ENCODE data around the gene KCNMA1. TPM values are rescaled to one million over a fixed set of nuclear protein-coding genes. Genes with fewer than 3 reads are reported as not detected.

KCNMA1 gene
- total RNA-seq, 1 experiment from 2014 or later: 143 TPM

- no peak overlapping the region for H3K4me2 ChIP-seq (ENCODE audit: low read length)
- ChIA-PET CTCF (no interaction called here), POLR2A (ENCODE audit: unreplicated experiment) (no interaction called here)
- BruUV-seq (replicated peaks): no TSS peak
- no peak overlapping the region for H3K4me3 ChIP-seq (ENCODE audit: low read length)
- DNase-seq (no peak), ATAC-seq (no peak)
- no peaks in the 10 kb centered on the region for H3K9me2 ChIP-seq (replicated peaks; ENCODE audit: low read length)
- H3K9ac ChIP-seq (ENCODE audit: low read length): no peak overlapping the region
- no peaks in the 10 kb centered on the region for H3K9me3 ChIP-seq (ENCODE audit: low read length)
- H2AFZ ChIP-seq (ENCODE audit: low read length): no peak overlapping the region
- no peak for TF ChIP-seq EZH2phosphoT487 (IDR thresholded peaks at IDR 0.05; ENCODE audit: borderline replicate concordance, low read length)
- no peak for TF ChIP-seq EZH2 (IDR thresholded peaks at IDR 0.05; ENCODE audit: low read length, unreplicated experiment)
- TF ChIP-seq, protein P1, sequence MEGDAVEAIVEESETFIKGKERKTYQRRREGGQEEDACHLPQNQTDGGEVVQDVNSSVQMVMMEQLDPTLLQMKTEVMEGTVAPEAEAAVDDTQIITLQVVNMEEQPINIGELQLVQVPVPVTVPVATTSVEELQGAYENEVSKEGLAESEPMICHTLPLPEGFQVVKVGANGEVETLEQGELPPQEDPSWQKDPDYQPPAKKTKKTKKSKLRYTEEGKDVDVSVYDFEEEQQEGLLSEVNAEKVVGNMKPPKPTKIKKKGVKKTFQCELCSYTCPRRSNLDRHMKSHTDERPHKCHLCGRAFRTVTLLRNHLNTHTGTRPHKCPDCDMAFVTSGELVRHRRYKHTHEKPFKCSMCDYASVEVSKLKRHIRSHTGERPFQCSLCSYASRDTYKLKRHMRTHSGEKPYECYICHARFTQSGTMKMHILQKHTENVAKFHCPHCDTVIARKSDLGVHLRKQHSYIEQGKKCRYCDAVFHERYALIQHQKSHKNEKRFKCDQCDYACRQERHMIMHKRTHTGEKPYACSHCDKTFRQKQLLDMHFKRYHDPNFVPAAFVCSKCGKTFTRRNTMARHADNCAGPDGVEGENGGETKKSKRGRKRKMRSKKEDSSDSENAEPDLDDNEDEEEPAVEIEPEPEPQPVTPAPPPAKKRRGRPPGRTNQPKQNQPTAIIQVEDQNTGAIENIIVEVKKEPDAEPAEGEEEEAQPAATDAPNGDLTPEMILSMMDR (conservative IDR thresholded peaks at IDR 0.05; ENCODE audit: low read depth, low read length): no peak
- no peaks in the 10 kb centered on the region for H3K27me3 ChIP-seq (ENCODE audit: low read length)
- no peaks in the 10 kb centered on the region for H3K79me2 ChIP-seq (ENCODE audit: low read length)
- intact Hi-C loops (cut with micrococcal nuclease): no loop called here
- no peaks in the 10 kb centered on the region for H3K36me3 ChIP-seq (ENCODE audit: low read depth, low read length)
- H3K4me1 ChIP-seq (ENCODE audit: insufficient read depth, low read length): peaks cover 7% of the 10 kb centered on the region; the same call in 1 of the 2 replicates
- H3F3A ChIP-seq (ENCODE audit: low read length, unreplicated experiment): no peaks in the 10 kb centered on the region
- H4K20me1 ChIP-seq (ENCODE audit: low read length): no peaks in the 10 kb centered on the region
- H3K27ac ChIP-seq (ENCODE audit: low read length): no peak overlapping the region
Observed at GRCh38 chr10:77149001-77149400, 488.6 kb downstream of the KCNMA1 start.

DNA sequence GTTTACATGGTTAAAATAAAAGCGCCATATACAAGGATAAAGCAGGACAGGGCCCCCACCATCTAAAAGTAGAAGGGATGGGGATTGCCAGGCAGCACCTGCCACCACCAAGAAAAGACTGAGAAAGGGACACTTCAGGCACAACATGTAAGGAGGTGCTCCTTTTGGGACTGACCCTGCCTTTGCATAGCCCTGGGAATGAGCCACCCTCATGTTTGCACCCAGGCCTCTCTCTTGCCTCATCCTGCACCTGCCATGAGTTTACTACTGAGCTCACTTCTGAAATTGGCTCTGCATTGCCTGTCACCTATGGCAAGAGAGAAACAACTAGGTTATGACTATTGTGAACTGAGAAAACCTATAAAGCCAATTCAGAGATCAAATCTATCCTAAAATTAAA, 489.7 kb downstream of the KCNMA1 start:
- no peak overlapping the region for H2AFZ ChIP-seq (ENCODE audit: low read length)
- no peaks in the 10 kb centered on the region for H3K9me3 ChIP-seq (ENCODE audit: low read length)
- TF ChIP-seq, protein P1 (conservative IDR thresholded peaks at IDR 0.05; ENCODE audit: low read depth, low read length): no peak
- TF ChIP-seq EZH2phosphoT487 (IDR thresholded peaks at IDR 0.05; ENCODE audit: borderline replicate concordance, low read length): no peak
- TF ChIP-seq EZH2 (IDR thresholded peaks at IDR 0.05; ENCODE audit: low read length, unreplicated experiment): no peak
- H3K36me3 ChIP-seq (ENCODE audit: low read depth, low read length): no peaks in the 10 kb centered on the region
- ChIA-PET POLR2A (ENCODE audit: unreplicated experiment) (no interaction called here), CTCF (interaction anchor here (1.2 kb wide), 1 partner anchor 18 kb away, joined by 3 read pairs; no protein-coding TSS in a partner anchor)
- no peaks in the 10 kb centered on the region for H3K9me2 ChIP-seq (replicated peaks; ENCODE audit: low read length)
- no peaks in the 10 kb centered on the region for H3K79me2 ChIP-seq (ENCODE audit: low read length)
- no peak overlapping the region for H3K4me3 ChIP-seq (ENCODE audit: low read length)
- no peak overlapping the region for H3K27ac ChIP-seq (ENCODE audit: low read length)
- H3F3A ChIP-seq (ENCODE audit: low read length, unreplicated experiment): no peaks in the 10 kb centered on the region
- BruUV-seq (replicated peaks): no TSS peak
- ATAC-seq: no peak
- H3K4me1 ChIP-seq (ENCODE audit: insufficient read depth, low read length): peaks cover 7% of the 10 kb centered on the region; the same call in 1 of the 2 replicates
- H4K20me1 ChIP-seq (ENCODE audit: low read length): no peaks in the 10 kb centered on the region
- no peak for DNase-seq
- intact Hi-C loops (cut with micrococcal nuclease): no loop called here
- no peaks in the 10 kb centered on the region for H3K27me3 ChIP-seq (ENCODE audit: low read length)
- H3K4me2 ChIP-seq (ENCODE audit: low read length): no peak overlapping the region
- H3K9ac ChIP-seq (ENCODE audit: low read length): no peak overlapping the region

- DNase-seq: no peak
- CTCF ChIA-PET: interaction anchor here (1.2 kb wide), 1 partner anchor 19 kb away, joined by 3 read pairs; no protein-coding TSS in a partner anchor
- no peak overlapping the region for H3K4me3 ChIP-seq (ENCODE audit: low read length)
- no peaks in the 10 kb centered on the region for H3K27me3 ChIP-seq (ENCODE audit: low read length)
- no peaks in the 10 kb centered on the region for H4K20me1 ChIP-seq (ENCODE audit: low read length)
- H2AFZ ChIP-seq (ENCODE audit: low read length): no peak overlapping the region
- no peaks in the 10 kb centered on the region for H3K36me3 ChIP-seq (ENCODE audit: low read depth, low read length)
- TF ChIP-seq, protein P1 (conservative IDR thresholded peaks at IDR 0.05; ENCODE audit: low read depth, low read length): no peak
- TF ChIP-seq EZH2 (IDR thresholded peaks at IDR 0.05; ENCODE audit: low read length, unreplicated experiment) (no peak), EZH2phosphoT487 (IDR thresholded peaks at IDR 0.05; ENCODE audit: borderline replicate concordance, low read length) (no peak)
- no peak overlapping the region for H3K4me2 ChIP-seq (ENCODE audit: low read length)
- H3K9ac ChIP-seq (ENCODE audit: low read length): no peak overlapping the region
- H3K79me2 ChIP-seq (ENCODE audit: low read length): no peaks in the 10 kb centered on the region
- no peak overlapping the region for H3K27ac ChIP-seq (ENCODE audit: low read length)
- no peak for ATAC-seq
- H3K9me2 ChIP-seq (replicated peaks; ENCODE audit: low read length): no peaks in the 10 kb centered on the region
- POLR2A ChIA-PET (ENCODE audit: unreplicated experiment): no interaction called here
- intact Hi-C loops (cut with micrococcal nuclease): no loop called here
- BruUV-seq (replicated peaks): no TSS peak
- H3K4me1 ChIP-seq (ENCODE audit: insufficient read depth, low read length): peaks cover 7% of the 10 kb centered on the region; the same call in 1 of the 2 replicates
- H3K9me3 ChIP-seq (ENCODE audit: low read length): no peaks in the 10 kb centered on the region
- H3F3A ChIP-seq (ENCODE audit: low read length, unreplicated experiment): no peaks in the 10 kb centered on the region
Observed at GRCh38 chr10:77146712-77147336, 490.8 kb downstream of the KCNMA1 start.

Data from PC-3 (cell line).